Neuron (in vitro differentiated cells): Measurements from ENCODE around the gene SOS1.
"Not testable (repeated sequence)": the region's sequence is repeated elsewhere in the genome, so short reads cannot be mapped to it uniquely, and the experiment has no call there.

Experiments
- H2AFZ ChIP-seq: one replicate; pipeline ENCODE4 v1.6.1; 2013; ENCODE audit warnings: low read depth, mild to moderate bottlenecking, inconsistent platforms, low read length, moderate library complexity
- H3K27me3 ChIP-seq: one replicate; pipeline ENCODE4 v1.6.1; 2013; ENCODE audit warnings: low read length; ENCODE audit not compliant: insufficient read depth
- H3K36me3 ChIP-seq: one replicate; pipeline ENCODE4 v1.6.1; 2013; ENCODE audit warnings: low read length; ENCODE audit not compliant: insufficient read depth
- H3K4me1 ChIP-seq: one replicate; pipeline ENCODE4 v1.6.1; 2013; ENCODE audit warnings: low read length; ENCODE audit not compliant: insufficient read depth
- H3K4me3 ChIP-seq: 2 replicates; pipeline ENCODE4 v1.5.1; 2013; ENCODE audit warnings: mild to moderate bottlenecking, low read length, moderate library complexity
- H3K9me3 ChIP-seq: one replicate; pipeline ENCODE4 v1.6.1; 2013; ENCODE audit warnings: low read length

SOS1 gene

DNA sequence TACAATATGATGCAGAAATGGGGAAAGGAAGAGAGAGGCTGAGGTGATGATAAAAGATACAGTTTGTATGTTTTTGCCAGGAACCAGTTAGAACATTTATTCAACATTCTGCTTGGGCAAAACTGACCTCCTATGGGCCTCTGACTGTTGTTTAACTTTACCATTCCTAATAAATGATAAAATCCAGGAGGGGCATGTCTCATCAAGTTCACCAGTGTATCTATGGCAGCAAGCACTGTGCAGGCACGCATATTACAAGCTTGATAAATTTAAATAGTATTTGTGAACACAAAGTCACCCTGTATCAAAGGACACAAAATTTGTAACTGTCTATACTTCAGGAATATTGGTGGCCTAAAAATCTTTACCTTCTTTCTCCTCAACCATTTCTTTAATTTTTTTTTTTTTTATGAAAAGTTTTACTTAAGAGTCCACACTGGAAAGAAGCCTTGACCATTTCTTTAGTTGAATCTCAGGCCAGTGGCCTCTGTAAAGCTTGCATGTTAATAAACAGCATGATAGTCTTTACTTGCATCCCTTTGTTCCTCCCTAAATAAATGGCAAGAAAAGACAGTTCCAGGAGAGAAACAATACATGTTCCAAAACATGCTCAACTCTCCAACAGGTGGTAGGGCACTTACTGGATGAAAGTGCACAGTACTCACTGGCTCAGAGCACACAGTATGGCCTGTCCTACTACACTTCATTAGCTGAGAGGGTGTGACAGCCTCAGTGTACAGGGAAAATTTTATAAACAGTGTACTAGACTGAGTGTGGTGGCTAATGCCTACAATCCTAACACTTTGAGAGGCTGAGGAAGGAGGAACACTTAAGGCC is 52.3 kb downstream of the SOS1 start:
- Histone ChIP-seq H2AFZ (no peak overlapping the region), H3K27me3 (no peaks in the 10 kb centered on the region), H3K4me3 (no peak overlapping the region)

DNA sequence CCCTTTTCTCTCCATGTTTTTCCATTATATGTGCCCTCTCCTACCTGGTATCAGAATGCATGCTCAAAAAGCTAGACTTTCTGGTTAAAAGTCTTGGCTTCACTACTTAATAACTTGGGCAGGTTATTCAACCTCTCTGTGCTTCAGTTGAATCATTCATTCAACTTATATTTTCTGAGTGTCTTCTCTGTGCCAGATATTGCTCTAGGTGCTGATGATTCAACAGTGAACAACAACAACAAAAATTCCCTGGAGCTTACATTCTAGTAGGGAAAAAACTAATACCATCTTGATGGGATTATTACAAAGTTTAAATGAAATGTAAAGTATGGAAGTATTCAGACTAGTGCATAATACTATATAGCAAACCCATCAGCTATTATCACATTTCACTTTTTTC is 55.2 kb downstream of the SOS1 start:
- Histone ChIP-seq H2AFZ (no peak overlapping the region), H3K27me3 (no peaks in the 10 kb centered on the region), H3K4me1 (no peaks in the 10 kb centered on the region), H3K9me3 (no peaks in the 10 kb centered on the region), H3K36me3 (peaks cover 26% of the 10 kb centered on the region), H3K4me3 (no peak overlapping the region)

More for the DNA sequence above, 52.3 kb downstream of the SOS1 start:
- Histone ChIP-seq H3K4me1 (peaks cover 4% of the 10 kb centered on the region), H3K9me3 (no peaks in the 10 kb centered on the region), H3K36me3 (peaks cover 24% of the 10 kb centered on the region)

DNA sequence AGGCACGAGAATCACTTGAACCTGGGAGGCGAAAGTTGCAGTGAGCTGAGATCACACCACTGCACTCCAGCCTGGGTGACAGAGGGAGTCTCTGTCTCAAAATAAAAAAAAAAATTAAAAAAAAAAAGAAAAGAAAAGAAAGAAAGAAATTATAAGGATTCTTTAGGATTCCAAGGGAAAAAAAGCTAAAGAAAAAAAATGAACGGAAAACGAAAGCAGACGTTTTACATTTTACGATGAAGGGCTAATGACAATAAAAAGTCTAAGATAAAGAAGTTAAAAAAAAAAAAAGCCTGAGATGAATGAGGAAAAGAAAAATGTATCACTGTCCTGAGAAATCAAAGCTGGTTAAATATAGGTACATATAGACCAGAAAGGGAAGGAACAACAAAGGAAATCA is 58.5 kb downstream of the SOS1 start:
- Histone ChIP-seq H3K4me1 (peaks cover 9% of the 10 kb centered on the region), H2AFZ (no peak overlapping the region), H3K27me3 (no peaks in the 10 kb centered on the region), H3K36me3 (peaks cover 24% of the 10 kb centered on the region), H3K4me3 (no peak overlapping the region), H3K9me3 (no peaks in the 10 kb centered on the region)

DNA sequence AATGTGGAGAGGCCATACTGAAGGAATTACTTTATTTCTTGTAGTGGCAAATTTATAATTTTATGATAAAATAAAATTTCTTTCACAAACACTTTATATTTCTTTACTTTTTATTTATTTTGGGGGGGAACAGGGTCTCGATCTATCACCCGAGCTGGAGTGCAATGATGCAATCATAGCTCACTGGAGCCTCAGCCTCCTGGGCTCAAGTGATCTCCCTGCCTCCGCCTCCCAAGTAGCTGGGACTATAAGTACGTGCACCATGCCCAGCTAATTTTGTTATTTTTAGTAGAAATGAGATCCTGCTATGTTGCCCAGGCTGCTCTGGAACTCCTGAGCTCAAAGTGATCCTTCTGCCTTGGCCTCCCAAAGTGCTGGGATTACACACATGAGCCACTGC is 59.6 kb downstream of the SOS1 start:
- H3K4me3 ChIP-seq: no peak overlapping the region
- H3K9me3 ChIP-seq: no peaks in the 10 kb centered on the region
- H2AFZ ChIP-seq: no peak overlapping the region
- no peaks in the 10 kb centered on the region for H3K27me3 ChIP-seq
- peaks cover 9% of the 10 kb centered on the region for H3K4me1 ChIP-seq
- peaks cover 17% of the 10 kb centered on the region for H3K36me3 ChIP-seq

DNA sequence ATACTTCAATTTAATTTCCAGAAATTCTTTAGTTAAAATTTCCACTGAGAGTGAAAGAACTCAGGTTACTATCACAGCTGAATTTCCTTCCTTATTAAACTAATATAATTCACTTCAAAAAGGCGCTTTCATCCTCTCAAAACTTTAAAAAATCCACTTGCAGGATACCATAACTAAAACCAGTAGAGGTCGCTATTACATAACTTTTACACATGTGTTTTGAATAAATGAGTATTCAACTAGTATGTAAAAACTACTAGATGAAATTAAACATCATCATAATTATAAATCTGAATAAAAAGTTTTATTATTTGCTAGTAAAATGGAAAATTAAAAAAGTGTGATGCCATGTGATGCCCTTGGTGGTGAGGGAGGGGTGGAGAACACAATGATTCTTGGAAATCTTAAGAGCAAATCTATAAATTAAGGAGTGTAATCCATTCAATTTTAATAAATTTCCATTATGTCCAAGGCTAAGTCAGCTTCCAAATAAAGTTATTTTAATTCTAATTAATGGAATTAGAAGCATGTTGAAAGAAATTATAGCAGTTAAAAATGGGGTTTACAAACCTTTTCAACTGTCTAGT is 61.4 kb downstream of the SOS1 start:
- no peak overlapping the region for H3K4me3 ChIP-seq
- no peak overlapping the region for H2AFZ ChIP-seq

DNA sequence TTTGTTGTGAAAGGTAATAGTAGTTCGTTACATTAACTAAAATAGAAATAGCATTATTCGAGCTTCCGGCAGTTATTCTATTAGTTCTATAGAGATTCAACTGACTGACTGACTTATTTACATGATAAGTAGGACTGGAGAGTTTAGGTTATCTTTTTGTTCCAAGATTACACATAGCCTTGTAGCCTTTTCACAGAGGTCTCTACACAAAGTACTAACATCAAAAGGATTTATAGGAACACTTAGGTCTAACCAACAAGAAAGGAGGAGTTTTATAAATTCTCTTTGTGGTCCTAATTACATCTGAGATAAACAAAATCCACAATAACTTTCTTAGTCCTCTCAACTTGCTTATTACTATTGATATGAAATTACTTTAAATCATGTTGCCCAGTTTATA is 62.8 kb downstream of the SOS1 start:
- Histone ChIP-seq H3K9me3 (no peaks in the 10 kb centered on the region), H3K36me3 (peaks cover 25% of the 10 kb centered on the region), H3K27me3 (no peaks in the 10 kb centered on the region), H3K4me1 (peaks cover 9% of the 10 kb centered on the region), H2AFZ (no peak overlapping the region), H3K4me3 (no peak overlapping the region)

More for the DNA sequence above, 61.4 kb downstream of the SOS1 start:
- Histone ChIP-seq H3K9me3 (no peaks in the 10 kb centered on the region), H3K36me3 (peaks cover 14% of the 10 kb centered on the region), H3K27me3 (no peaks in the 10 kb centered on the region), H3K4me1 (peaks cover 9% of the 10 kb centered on the region)

DNA sequence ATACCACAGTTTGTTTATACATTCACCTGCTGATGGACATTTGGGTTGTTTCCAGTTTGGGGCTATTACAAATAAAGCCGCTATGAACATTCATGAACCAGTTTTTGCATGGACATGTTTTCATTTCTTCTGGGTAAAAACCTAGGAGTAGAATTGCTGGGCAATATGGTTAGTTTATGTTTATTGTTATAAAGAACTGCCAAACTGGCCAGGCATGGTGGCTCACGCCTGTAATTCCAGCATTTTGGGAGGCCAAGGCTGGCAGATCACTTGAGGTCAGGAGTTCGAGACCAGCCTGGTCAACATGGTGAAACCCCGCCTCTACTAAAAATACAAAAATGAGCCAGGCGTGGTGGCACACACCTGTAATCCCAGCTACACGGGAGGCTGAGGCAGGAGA is 68.2 kb downstream of the SOS1 start:
- H3K27me3 ChIP-seq, H2AFZ ChIP-seq, H3K9me3 ChIP-seq, H3K4me3 ChIP-seq, H3K4me1 ChIP-seq: not testable (repeated sequence)
- peaks cover 48% of the 10 kb centered on the region for H3K36me3 ChIP-seq

DNA sequence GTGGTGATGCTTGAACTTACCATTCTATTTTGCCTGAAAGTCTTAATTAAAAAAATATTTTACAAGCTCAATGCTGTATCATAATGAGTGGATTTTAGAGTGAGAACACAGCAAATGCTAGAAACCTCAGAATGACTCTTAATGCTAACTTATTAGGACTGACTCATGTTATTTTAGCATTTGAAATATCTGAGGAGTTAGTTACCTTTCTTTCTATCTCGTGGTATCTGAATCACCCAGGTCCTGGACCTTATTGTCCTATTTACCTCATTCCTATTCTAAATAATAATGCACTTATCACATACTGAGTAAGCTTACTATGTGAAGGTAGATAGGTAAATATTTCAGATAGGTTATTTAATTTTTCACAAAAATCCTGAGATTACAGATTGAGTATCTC is 70.7 kb downstream of the SOS1 start:
- Histone ChIP-seq H3K36me3 (peaks cover 44% of the 10 kb centered on the region), H3K9me3 (no peaks in the 10 kb centered on the region), H3K4me3 (no peak overlapping the region), H2AFZ (no peak overlapping the region), H3K4me1 (no peaks in the 10 kb centered on the region), H3K27me3 (no peaks in the 10 kb centered on the region)

DNA sequence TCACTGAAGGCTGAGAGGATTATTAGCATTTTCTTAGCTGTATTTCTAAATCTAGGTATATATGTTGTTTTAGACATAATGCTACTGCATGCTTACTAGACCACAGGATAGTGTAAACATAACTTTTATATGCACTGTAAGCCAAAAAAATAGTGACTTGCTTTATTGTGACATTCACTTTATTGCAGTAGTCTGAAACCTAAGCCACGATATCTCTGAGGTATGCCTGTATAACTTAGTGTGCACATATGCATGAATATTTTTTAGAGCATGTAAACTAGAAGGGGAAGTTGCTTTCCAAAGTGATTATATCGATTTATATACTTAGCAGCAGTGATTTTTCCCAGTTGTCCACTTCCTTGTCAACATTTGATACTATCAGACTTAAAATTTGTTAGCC is 81.8 kb downstream of the SOS1 start:
- no peak overlapping the region for H3K4me3 ChIP-seq
- H3K9me3 ChIP-seq: no peaks in the 10 kb centered on the region
- H3K36me3 ChIP-seq: peaks cover 9% of the 10 kb centered on the region
- no peaks in the 10 kb centered on the region for H3K27me3 ChIP-seq
- H2AFZ ChIP-seq: no peak overlapping the region
- H3K4me1 ChIP-seq: no peaks in the 10 kb centered on the region

DNA sequence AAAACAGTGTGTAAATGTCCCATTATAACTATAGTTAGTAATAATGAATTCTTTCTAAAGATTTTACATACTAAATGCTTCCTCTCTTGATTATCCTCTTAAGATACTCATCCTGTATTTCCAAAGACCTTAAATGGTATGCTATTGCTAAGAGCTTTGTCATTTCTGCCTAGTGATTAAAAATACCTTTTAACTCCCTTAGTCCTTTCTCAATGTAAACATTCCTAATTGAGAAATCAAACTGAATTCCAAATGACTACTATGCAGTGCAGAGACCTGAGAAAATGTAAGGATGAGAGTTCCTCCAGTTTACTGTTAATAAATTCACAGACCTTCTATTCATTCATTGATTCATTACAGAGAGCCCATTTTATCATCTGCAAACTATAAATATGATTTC is 86.9 kb downstream of the SOS1 start:
- H3K4me3 ChIP-seq: no peak overlapping the region
- H2AFZ ChIP-seq: no peak overlapping the region
- peaks cover 41% of the 10 kb centered on the region for H3K36me3 ChIP-seq
- H3K4me1 ChIP-seq: no peaks in the 10 kb centered on the region
- H3K27me3 ChIP-seq: no peaks in the 10 kb centered on the region
- no peaks in the 10 kb centered on the region for H3K9me3 ChIP-seq

DNA sequence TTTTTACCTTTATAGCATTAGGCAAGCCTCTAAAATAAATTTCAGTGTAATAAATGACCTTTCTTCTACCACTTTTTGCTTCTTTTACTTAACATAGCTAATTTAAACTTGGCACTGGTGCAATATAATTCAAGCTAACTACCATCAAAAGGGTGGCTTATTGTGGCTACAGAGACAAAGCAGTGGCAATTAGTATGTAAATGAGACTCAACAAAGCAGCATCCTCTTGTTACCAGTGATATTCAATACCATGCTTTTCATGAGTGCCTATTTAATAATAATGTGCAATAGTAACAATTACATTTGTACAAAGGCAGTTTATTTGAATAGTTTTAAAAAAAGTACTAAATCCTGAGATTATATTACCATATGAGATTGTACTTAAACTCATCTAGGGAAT is 93.4 kb downstream of the SOS1 start:
- H3K4me1 ChIP-seq: no peaks in the 10 kb centered on the region
- no peak overlapping the region for H2AFZ ChIP-seq
- no peaks in the 10 kb centered on the region for H3K27me3 ChIP-seq
- H3K9me3 ChIP-seq: no peaks in the 10 kb centered on the region
- no peak overlapping the region for H3K4me3 ChIP-seq
- peaks cover 33% of the 10 kb centered on the region for H3K36me3 ChIP-seq

DNA sequence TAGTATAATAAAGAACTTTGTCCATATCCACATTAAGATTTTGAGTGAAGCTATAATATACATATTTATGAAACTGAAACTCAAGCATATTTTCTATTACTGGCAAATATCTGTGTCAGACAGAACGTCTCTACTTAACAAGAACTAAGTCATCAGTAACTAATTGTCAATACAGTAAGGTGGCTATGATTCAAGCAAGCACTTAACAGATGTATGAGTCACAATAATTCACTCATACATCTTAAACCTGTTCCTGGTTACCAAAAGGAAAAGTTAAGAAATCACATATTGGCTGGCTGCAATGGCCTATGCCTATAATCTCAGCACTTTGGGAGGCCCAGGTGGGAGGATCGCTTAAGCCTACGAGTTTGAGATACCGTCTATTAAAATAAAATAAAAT is 96.0 kb downstream of the SOS1 start:
- H3K4me1 ChIP-seq: no peaks in the 10 kb centered on the region
- no peaks in the 10 kb centered on the region for H3K9me3 ChIP-seq
- no peaks in the 10 kb centered on the region for H3K27me3 ChIP-seq
- no peak overlapping the region for H3K4me3 ChIP-seq
- H2AFZ ChIP-seq: no peak overlapping the region
- peaks cover 19% of the 10 kb centered on the region for H3K36me3 ChIP-seq

DNA sequence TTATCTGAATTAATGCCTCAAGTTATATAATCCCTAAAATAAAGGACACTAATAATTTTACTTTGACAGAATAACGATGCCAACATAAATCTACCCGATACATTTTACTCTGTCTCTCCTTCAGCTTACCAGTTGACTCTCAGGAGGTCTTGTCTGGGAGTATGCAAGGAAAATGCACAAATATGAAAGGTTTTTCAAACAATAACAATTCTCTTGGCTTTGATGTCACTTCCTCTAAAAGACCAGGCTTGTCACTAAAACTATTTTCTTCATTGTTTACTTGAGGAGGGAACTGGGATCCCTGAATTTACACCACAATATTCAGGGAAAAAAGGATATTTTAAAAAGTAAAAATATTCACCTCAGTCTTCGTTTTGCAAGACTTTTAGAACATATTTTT is 97.2 kb downstream of the SOS1 start:
- Histone ChIP-seq H3K4me1 (no peaks in the 10 kb centered on the region), H3K9me3 (no peaks in the 10 kb centered on the region), H3K36me3 (peaks cover 15% of the 10 kb centered on the region), H3K4me3 (no peak overlapping the region), H3K27me3 (no peaks in the 10 kb centered on the region), H2AFZ (no peak overlapping the region)
